HG03097 (cell line): ENCODE data around the gene NNMT.

Experiments
- ATAC-seq: cut with Tn5 transposase; IDR thresholded peaks from one replicate; pipeline ENCODE4 v1.9.1; 2021; ENCODE audit not compliant: unreplicated experiment, low FRiP score

Gene NNMT

GRCh38 chr11:114295676-114296604 lies at the start of gene NNMT:
Gene NNMT (plus strand): TSS chr11:114296399. CDS start chr11:114296557, 158 bp downstream.
- no peak for ATAC-seq

DNA sequence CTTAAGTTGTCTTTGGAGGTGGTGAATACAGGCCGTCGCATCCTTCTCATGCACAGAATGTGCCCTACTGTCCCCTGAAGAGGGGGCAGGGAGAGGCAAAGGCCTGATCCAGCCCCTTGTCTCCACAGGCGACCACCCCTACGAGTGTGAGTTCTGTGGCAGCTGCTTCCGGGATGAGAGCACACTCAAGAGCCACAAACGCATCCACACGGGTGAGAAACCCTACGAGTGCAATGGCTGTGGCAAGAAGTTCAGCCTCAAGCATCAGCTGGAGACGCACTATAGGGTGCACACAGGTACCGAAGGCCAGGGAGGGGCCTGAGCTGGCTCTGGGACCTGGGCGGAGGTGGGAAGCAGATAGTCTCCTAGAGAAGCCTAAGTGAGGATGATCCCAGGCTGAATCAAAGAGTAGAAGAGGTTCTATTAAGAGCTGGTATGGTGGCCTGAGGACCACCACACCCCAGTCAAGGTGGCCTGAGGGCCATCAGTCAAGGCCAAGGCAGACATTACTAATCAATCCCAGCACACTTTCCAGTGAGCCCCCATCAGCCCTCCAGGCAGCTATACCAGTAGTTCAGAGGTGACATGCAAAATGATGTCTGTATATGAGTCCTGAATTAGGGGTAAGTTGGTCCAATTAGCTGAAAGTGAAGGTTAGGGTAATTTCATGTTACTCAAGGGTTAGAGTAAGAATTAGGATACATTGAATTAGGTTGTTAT lies 49.0 kb upstream of the NNMT start:
- no peak for ATAC-seq

GRCh38 chr11:114250180-114250579 lies 46.0 kb upstream of the NNMT start:
- ATAC-seq, result no peak

GRCh38 chr11:114250993-114251814 lies 45.0 kb upstream of the NNMT start:
- no peak for ATAC-seq

- ATAC-seq, result no peak
Measured at GRCh38 chr11:114251815-114252337, 44.3 kb upstream of the NNMT start.

- no peak for ATAC-seq
Measured at GRCh38 chr11:114252767-114253166, 43.4 kb upstream of the NNMT start.

DNA sequence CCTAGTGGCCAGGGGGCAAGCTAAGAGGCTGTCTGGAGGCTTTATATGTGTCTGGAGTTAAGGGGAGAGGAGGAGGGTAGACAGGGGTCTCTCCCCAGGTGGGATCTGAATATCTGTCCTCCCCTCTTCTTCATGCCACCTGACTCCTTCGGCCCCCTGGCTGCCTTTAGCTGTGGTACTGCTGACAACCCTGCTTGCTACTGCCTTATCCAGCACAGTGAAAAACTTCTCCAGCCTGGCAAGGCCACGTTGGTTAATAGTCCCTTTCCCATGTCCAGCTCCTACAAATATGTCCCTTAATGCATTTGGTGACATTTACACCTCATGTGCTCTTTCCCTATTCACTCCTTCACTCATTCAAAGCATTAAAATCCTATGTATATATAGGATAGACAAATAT lies 42.4 kb upstream of the NNMT start:
- ATAC-seq, result no peak

- no peak for ATAC-seq
Measured at GRCh38 chr11:114254571-114255146, 41.5 kb upstream of the NNMT start.

DNA sequence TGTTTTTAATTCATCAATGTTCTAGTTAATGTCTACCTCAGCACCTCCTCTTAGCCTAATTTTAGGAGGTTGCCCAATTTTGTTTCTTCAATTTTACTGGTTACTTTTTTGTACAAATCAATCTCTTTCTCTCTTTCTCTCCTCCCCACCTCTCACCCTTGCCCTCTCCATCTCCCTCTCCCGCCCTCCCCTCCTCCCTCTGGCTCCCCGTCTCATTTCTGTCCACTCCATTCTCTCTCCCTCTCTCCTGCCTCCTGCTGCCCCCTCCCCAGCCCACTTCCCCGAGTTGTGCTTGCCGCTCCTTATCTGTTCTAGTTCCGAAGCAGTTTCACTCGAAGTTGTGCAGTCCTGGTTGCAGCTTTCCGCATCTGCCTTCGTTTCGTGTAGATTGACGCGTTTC lies 40.9 kb upstream of the NNMT start:
- no peak for ATAC-seq

- ATAC-seq, result no peak
Measured at GRCh38 chr11:114256176-114256966, 39.8 kb upstream of the NNMT start.

DNA sequence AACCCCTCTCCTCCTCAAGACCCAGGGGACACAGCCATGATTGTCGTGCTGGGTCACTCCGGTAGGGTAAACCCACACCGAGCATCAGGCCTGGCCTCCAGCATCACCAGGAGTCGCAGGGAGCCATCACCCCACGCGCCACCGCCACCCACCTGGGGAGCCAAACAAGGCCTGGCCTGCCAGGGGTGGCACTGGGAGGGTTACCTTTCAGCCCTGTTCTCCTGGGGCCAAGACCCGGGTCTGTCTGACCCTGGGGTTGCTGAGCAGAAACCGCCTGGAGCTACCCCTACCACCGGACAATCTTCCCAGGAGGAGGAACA lies 39.3 kb upstream of the NNMT start:
- no peak for ATAC-seq

DNA sequence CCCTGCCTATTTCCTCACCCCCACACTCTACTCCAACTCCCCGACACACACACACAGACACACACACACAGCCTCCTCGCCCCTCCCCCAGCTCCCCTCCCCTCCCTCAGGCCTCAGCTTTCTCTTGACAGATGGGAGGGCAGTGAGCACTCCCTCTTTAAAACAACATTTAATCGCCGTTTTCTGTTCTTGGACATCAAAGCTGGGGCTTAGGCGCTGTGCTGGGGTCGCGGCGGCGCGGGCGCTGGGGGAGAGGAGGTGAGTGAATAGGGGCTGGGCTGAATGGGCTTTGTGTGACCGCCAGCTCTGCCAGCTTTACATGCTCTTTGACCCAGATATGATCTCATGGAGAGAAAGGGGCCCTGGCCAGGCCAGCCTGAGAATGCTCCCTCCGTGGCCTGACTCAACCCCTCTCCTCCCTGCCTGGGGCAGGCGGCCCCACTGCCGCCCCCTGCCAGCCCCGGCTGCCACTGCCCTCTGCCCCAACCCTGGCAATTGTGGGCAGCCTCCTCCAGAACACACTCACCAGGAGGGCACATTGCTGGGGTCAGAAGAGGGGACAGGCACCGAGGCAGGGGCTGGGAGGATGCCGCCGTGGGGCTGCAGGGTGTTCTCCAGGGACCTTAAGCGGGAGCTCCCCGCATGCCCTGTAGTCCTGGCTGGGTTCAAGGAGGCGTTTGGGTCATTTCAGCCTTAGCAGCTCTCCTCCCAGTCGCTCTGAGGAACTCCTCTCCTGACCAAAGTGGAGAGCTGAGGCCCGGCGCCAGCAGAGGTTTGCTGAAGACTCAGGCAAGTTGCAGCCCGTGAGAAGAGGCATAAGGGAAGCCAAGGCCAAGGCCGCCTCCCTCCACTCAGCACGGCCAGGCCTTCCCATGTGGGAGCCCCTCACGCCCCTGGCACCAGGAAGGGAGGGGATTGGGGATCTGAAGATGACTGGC lies 38.3 kb upstream of the NNMT start:
- ATAC-seq, result no peak

GRCh38 chr11:114258696-114259095 lies 37.5 kb upstream of the NNMT start:
- ATAC-seq, result no peak

DNA sequence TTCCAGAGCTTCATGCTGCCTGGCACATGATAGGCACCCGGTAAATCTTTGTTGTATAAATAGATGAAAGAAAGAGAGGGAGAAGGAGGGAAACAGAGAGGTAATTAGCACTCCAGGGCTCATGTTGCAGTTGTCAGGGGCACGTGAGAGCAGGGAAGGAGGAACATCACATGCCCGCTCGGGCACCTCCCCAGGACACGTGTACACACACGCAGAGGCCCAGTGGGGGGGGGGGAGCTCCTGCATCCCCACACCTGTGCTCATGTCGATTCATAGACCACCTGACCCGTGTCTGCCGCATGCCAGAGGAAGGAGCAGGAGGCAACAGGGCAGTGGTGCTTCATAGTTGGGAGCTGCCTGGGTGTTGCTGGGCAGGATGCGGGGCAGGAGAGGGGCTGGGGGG lies 37.1 kb upstream of the NNMT start:
- ATAC-seq, result no peak

DNA sequence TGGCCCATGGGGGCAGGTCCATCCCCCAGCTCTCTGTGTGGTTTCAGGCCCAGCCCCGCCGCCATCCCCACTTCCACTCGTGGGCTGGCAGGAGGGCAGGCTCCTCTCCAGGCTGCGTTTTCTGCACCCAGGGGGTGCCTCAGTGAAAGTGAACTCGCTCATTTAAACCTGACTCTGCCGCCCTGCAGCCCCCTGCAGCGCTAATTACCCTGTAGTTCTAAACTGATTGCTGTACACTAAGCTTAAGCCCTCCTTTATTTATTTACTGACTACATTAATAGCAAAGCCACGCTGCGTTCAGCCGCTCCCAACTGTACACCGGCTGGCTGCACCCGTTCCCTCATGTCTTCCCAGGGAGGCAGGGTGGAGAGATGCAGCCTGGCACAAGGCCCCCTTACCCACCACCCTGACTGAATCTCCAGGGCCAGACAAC lies 36.6 kb upstream of the NNMT start:
- ATAC-seq, result no peak

DNA sequence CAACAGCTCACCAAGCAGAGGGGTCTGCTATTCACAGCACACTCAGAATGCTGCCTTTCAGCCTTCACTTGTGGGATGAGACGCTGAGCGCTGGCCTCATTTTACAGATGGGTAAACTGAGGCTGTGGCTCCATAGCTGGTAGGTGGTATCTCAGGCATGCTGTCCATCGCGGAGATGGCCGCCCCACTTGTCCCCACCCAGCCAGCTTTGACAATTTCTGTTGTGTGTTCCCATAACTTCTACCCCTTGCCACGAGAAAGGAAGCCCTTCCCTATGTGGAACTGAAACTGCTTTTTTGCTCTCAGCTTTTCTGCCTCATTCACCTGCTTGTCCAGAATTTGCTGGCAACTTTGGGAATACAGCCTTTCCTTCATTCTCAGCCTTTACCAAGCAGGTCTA lies 36.1 kb upstream of the NNMT start:
- ATAC-seq, result no peak

- ATAC-seq, result no peak
Measured at GRCh38 chr11:114260483-114260882, 35.7 kb upstream of the NNMT start.

DNA sequence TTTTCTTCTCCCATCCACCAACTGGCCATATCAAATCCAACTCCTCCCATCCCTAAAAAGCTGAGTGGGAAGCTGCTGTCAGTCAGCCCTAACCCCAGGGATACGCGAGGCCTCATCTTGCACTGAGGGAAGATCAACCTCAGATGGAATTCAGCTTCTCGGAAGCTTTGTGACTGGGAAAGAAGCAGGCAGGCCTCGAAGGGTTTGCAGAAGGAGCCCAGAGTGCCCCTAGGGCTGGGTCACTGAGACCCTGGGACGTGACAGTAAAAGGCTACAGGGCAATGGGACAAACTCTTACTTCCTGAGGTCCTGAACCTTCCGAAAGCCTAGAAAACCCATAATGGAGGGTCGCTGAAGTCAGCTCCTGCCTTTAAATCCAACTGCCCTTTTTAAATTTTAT lies 34.4 kb upstream of the NNMT start:
- no peak for ATAC-seq
